H1 (cell line): Measurements from ENCODE around the gene DIPK1B. TPM values are rescaled to one million over a fixed set of nuclear protein-coding genes. Genes with fewer than 3 reads are reported as not detected.
"Not testable (repeated sequence)": the region's sequence is repeated elsewhere in the genome, so short reads cannot be mapped to it uniquely, and the experiment has no call there.

ENCODE experiments used
- CTCF ChIA-PET: fragments of 300-600 bp; sonication (Branson Sonifier 250); formaldehyde crosslinking; loops from one replicate; lab custom pipeline; 2021; ENCODE audit not compliant: partially characterized antibody; lab: Charles Lee
- POLR2A ChIA-PET: fragments of 300-600 bp; sonication (Branson Sonifier 250); formaldehyde crosslinking; loops from one replicate; lab custom pipeline; 2021; ENCODE audit warnings: inconsistent platforms; ENCODE audit not compliant: partially characterized antibody; lab: Charles Lee
- DNase-seq, 2 experiments: peaks; one replicate each; pipeline versions ENCODE4 v3.0.0 to v3.0.0-alpha.2; 2010 to 2022; ENCODE audit warnings: low spot score in 2 of 2, low read depth in 1 of 2, mixed read lengths in 1 of 2
- FAIRE-seq: peaks from 2 replicates; lab custom pipeline; 2011; peaks lifted over from hg19 to GRCh38; lab: Jason Lieb, UNC
- H2AFZ ChIP-seq: 2 replicates; pipeline ENCODE4 v1.8.1; 2012; ENCODE audit warnings: low read length, inconsistent platforms
- H2AK5ac ChIP-seq: 2 replicates; pipeline ENCODE4 v1.6.1; 2013; ENCODE audit warnings: low read depth, low read length
- H2BK120ac ChIP-seq: replicated peaks from 2 replicates; pipeline ENCODE3; 2013; ENCODE audit warnings: low read depth, low read length, inconsistent platforms
- H2BK12ac ChIP-seq: 2 replicates; pipeline ENCODE4 v1.6.1; 2013; ENCODE audit warnings: low read depth, low read length
- H2BK15ac ChIP-seq: 2 replicates; pipeline ENCODE4 v1.6.1; 2013; ENCODE audit warnings: low read length
- H2BK20ac ChIP-seq: 2 replicates; pipeline ENCODE4 v1.6.1; 2013; ENCODE audit warnings: low read length
- H2BK5ac ChIP-seq: 2 replicates; pipeline ENCODE4 v1.6.1; 2013; ENCODE audit warnings: low read depth, low read length
- H3K14ac ChIP-seq: 2 replicates; pipeline ENCODE4 v1.6.1; 2013; ENCODE audit warnings: inconsistent platforms; ENCODE audit not compliant: insufficient read length
- H3K18ac ChIP-seq: 2 replicates; pipeline ENCODE4 v1.6.1; 2013; ENCODE audit warnings: low read length; ENCODE audit errors: extremely low read depth
- H3K23ac ChIP-seq: 2 replicates; pipeline ENCODE4 v1.6.1; 2013; ENCODE audit warnings: inconsistent platforms; ENCODE audit not compliant: insufficient read length
- H3K23me2 ChIP-seq: 2 replicates; pipeline ENCODE4 v1.6.1; 2013; ENCODE audit warnings: low read depth, low read length
- H3K27ac ChIP-seq: 2 replicates; pipeline ENCODE4 v1.6.1; 2011; ENCODE audit warnings: low read depth, low read length, inconsistent platforms
- H3K27me3 ChIP-seq, 4 experiments: replicated peaks in 1 of 4; 1 replicate in 1 of 4; 2 replicates in 3 of 4; pipeline versions ENCODE4 v1.6.1 to v1.8.1; 2011 to 2013; ENCODE audit warnings: low read length in 3 of 4, mild to moderate bottlenecking in 3 of 4, inconsistent platforms in 2 of 4, mixed read lengths in 2 of 4, moderate library complexity in 1 of 4; ENCODE audit not compliant: control insufficient read depth in 3 of 4, insufficient read depth in 3 of 4; ENCODE audit errors: extremely low read depth in 1 of 4
- H3K36me3 ChIP-seq, 4 experiments: 2 replicates each; pipeline versions ENCODE4 v1.6.1 to v1.8.1; 2011 to 2013; ENCODE audit warnings: mild to moderate bottlenecking in 4 of 4, low read length in 3 of 4, moderate library complexity in 2 of 4, control low read depth in 1 of 4, inconsistent platforms in 1 of 4; ENCODE audit not compliant: insufficient read depth in 4 of 4, control insufficient read depth in 2 of 4
- H3K4ac ChIP-seq: replicated peaks from 2 replicates; pipeline ENCODE3; 2013; ENCODE audit warnings: low read length, low read depth, mixed read lengths, inconsistent platforms; ENCODE audit not compliant: insufficient read length
- H3K4me1 ChIP-seq, 4 experiments: replicated peaks in 1 of 4; 1 replicate in 1 of 4; 2 replicates in 3 of 4; pipeline versions ENCODE4 v1.6.1 to v1.8.1; 2011 to 2013; ENCODE audit warnings: low read length in 3 of 4, inconsistent platforms in 2 of 4, mixed read lengths in 1 of 4; ENCODE audit not compliant: insufficient read depth in 4 of 4, control insufficient read depth in 3 of 4
- H3K4me2 ChIP-seq, 2 experiments: 2 replicates each; pipeline versions ENCODE4 v1.6.1 to v1.8.1; 2011 to 2013; ENCODE audit warnings: low read depth in 2 of 2, low read length in 2 of 2, control low read depth in 1 of 2, inconsistent platforms in 1 of 2, mild to moderate bottlenecking in 1 of 2; ENCODE audit not compliant: insufficient read depth in 1 of 2
- H3K4me3 ChIP-seq, 4 experiments: fragments of 200-600, 300-600 bp in 1 of 4; sonication (generic), shearing (Covaris generic), sonication (Bioruptor Twin) in 1 of 4; 2 replicates each; pipeline versions ENCODE4 v1.5.1 to v1.8.1; 2011 to 2016; ENCODE audit warnings: low read length in 4 of 4, low read depth in 3 of 4, control low read depth in 2 of 4, inconsistent platforms in 2 of 4, mild to moderate bottlenecking in 2 of 4, mixed read lengths in 1 of 4, moderate library complexity in 1 of 4; ENCODE audit not compliant: insufficient read depth in 2 of 4; ENCODE audit errors: extremely low read depth in 1 of 4
- H3K56ac ChIP-seq: replicated peaks from 2 replicates; pipeline ENCODE3; 2013; ENCODE audit warnings: low read depth, mild to moderate bottlenecking, mixed read lengths, low read length, inconsistent platforms; ENCODE audit not compliant: insufficient read length
- H3K79me1 ChIP-seq: 2 replicates; pipeline ENCODE4 v1.6.1; 2013; ENCODE audit warnings: low read depth, low read length, control low read depth
- H3K79me2 ChIP-seq, 2 experiments: 2 replicates each; pipeline versions ENCODE4 v1.6.1 to v1.8.1; 2012 to 2013; ENCODE audit warnings: low read length in 2 of 2, mild to moderate bottlenecking in 2 of 2, inconsistent platforms in 1 of 2; ENCODE audit not compliant: insufficient read depth in 2 of 2, control insufficient read depth in 1 of 2
- H3K9ac ChIP-seq, 4 experiments: replicated peaks in 1 of 4; 1 replicate in 1 of 4; 2 replicates in 3 of 4; pipeline versions ENCODE4 v1.6.1 to v1.8.1; 2011 to 2013; ENCODE audit warnings: low read depth in 3 of 4, low read length in 3 of 4, control low read depth in 2 of 4, mild to moderate bottlenecking in 2 of 4, moderate library complexity in 2 of 4, inconsistent platforms in 1 of 4; ENCODE audit errors: extremely low read depth in 1 of 4
- H3K9me3 ChIP-seq, 2 experiments: 2 replicates each; pipeline versions ENCODE4 v1.6.1 to v1.8.1; 2012 to 2013; ENCODE audit warnings: mild to moderate bottlenecking in 2 of 2, moderate library complexity in 2 of 2, control low read depth in 1 of 2, inconsistent platforms in 1 of 2, low read depth in 1 of 2, low read length in 1 of 2, mixed read lengths in 1 of 2; ENCODE audit not compliant: insufficient read depth in 2 of 2
- H4K20me1 ChIP-seq, 2 experiments: replicated peaks in 1 of 2; 2 replicates each; pipeline versions ENCODE3 to v1.8.1; 2011 to 2013; ENCODE audit warnings: inconsistent platforms in 2 of 2, low read length in 2 of 2, mild to moderate bottlenecking in 1 of 2; ENCODE audit not compliant: insufficient read depth in 2 of 2, control insufficient read depth in 1 of 2
- H4K5ac ChIP-seq: 2 replicates; pipeline ENCODE4 v1.6.1; 2013; ENCODE audit warnings: low read length, low read depth, mixed read lengths, inconsistent platforms; ENCODE audit not compliant: insufficient read length
- H4K8ac ChIP-seq: 2 replicates; pipeline ENCODE4 v1.8.0; 2013; ENCODE audit warnings: mild to moderate bottlenecking, moderate library complexity, low read length, inconsistent platforms; ENCODE audit not compliant: insufficient read depth; ENCODE audit errors: extremely low read depth
- H4K91ac ChIP-seq: replicated peaks from 2 replicates; pipeline ENCODE3; 2013; ENCODE audit warnings: low read length, mixed read lengths, inconsistent platforms; ENCODE audit not compliant: insufficient read length
- HDAC2 ChIP-seq, 2 experiments: fragments of 300-600 bp in 1 of 2; sonication (generic) in 1 of 2; IDR thresholded peaks; 2 replicates each; pipeline ENCODE4 v1.6.1; 2011 to 2012; ENCODE audit warnings: low read depth in 2 of 2, low read length in 2 of 2, mild to moderate bottlenecking in 2 of 2, moderate library complexity in 2 of 2, borderline replicate concordance in 1 of 2, inconsistent platforms in 1 of 2
- KDM1A ChIP-seq: fragments of 200-600, 300-600 bp; sonication (generic); IDR thresholded peaks from 2 replicates; pipeline ENCODE4 v1.7.1; 2016; ENCODE audit warnings: mild to moderate bottlenecking, low read length, borderline replicate concordance
- WGBS, 2 experiments: shearing (Covaris generic) in 1 of 2; methylation state at CpG; one replicate each; pipeline versions ENCODE4 v1.1.6 to v1.1.7; 2013 to 2015; ENCODE audit warnings: low lambda C conversion rate in 2 of 2, mixed read lengths in 2 of 2, inconsistent platforms in 1 of 2, low coverage in 1 of 2, missing lambda C conversion rate in 1 of 2; ENCODE audit not compliant: insufficient replicate concordance in 2 of 2, insufficient coverage in 1 of 2, insufficient read length in 1 of 2; ENCODE audit errors: extremely low coverage in 1 of 2, missing lambda C conversion rate in 1 of 2; 5-methylcytosine and 5-hydroxymethylcytosine counted together
- polyA plus RNA-seq, 7 experiments: library from polyadenylated mRNA; depleted of rRNA in 3 of 7; stranded (reverse) in 5 of 7; unstranded in 2 of 7; fragments of >200 nt in 5 of 7; fragments of 200-250 nt in 2 of 7; gene quantifications; 1 replicate in 5 of 7; 2 replicates in 1 of 7; 4 replicates in 1 of 7; pipeline versions ENCODE4 v1.2.1 to v1.2.3, GENCODE V29; 2011 to 2013; ENCODE audit warnings: missing spikeins in 2 of 7, mixed read lengths in 2 of 7
- total RNA-seq: library from RNA; stranded (reverse); fragmentation: NEBNext Ultra II Directional; extraction: Animal tissue kit (Norgen Biotek cat#: 25700); gene quantifications from 2 replicates; pipeline ENCODE4 v1.2.1, GENCODE V29; 2021

DIPK1B gene
- total and polyA plus RNA-seq, 2 of the 8 experiments (the other 6 are each of a cell fraction or from before 2014, with no cell fraction given) = 32.3 to 64.8 TPM

- not testable (repeated sequence) for H3K36me3 ChIP-seq, H3K27me3 ChIP-seq, H3K27ac ChIP-seq, H3K4me2 ChIP-seq, H3K4me3 ChIP-seq, H3K4ac ChIP-seq, H4K91ac ChIP-seq, H4K5ac ChIP-seq, H3K9ac ChIP-seq, H3K14ac ChIP-seq, H3K79me2 ChIP-seq, H2BK15ac ChIP-seq, H3K79me1 ChIP-seq, H3K4me1 ChIP-seq, H2BK5ac ChIP-seq, FAIRE-seq, H2BK20ac ChIP-seq
- ChIA-PET POLR2A (interaction anchor here (0.9 to 3.0 kb wide), 3 partner anchors 26 to 28 kb away, joined by 3 to 26 read pairs (median 13); no protein-coding TSS in a partner anchor), CTCF (interaction anchor here (0.8 to 1.7 kb wide), 6 partner anchors 11 to 86 kb away, joined by 3 to 8 read pairs (median 4); partner anchors contain the start of gene AJM1)
- 92% methylated on average over 21 of the region's 22 CpGs; no CpG with 5 or more reads in 1 of the 2 experiments for WGBS, 2 experiments
- peak; percentile 98 for TF ChIP-seq KDM1A
- peak in 1 of 2 experiments; percentile 97; a peak in 2 of 4 replicates for TF ChIP-seq HDAC2 (IDR thresholded peaks at IDR 0.05; ENCODE audit: borderline replicate concordance in 1 of 2, low read depth in 2 of 2, low read length in 2 of 2)
- TF ChIP-seq, all 59 proteins: peak for 2; not testable (repeated sequence) for 57
- not testable (repeated sequence) for H3K23me2 ChIP-seq, H2BK12ac ChIP-seq, H2AK5ac ChIP-seq, H2BK120ac ChIP-seq, H4K20me1 ChIP-seq, H3K18ac ChIP-seq, H3K23ac ChIP-seq, H3K56ac ChIP-seq, H2AFZ ChIP-seq
- peak in 1 of 2 experiments; percentile 55 for DNase-seq
- Histone ChIP-seq H3K9me3 (peaks cover 3 to 12% of the 10 kb centered on the region in 2 experiments; a peak in 1 of 4 replicates), H4K8ac (peak overlapping the region; percentile 51; the same call in 1 of the 2 replicates)
Observed at GRCh38 chr9:136755302-136756133, 43.1 kb downstream of the DIPK1B start.
